ENCODE data around the gene XKR8. TPM values are rescaled to one million over a fixed set of nuclear protein-coding genes. Genes with fewer than 3 reads are reported as not detected.

Gene XKR8
- total RNA-seq, 4 donors from 2014 or later = 4.1 to 12.2 (median 6.8) TPM

- H3K36me3 ChIP-seq = peaks cover 22 to 70% (median 57%) of the 10 kb centered on the region in 4 donors
- TF ChIP-seq EP300 (IDR thresholded peaks at IDR 0.05) = no peak
- TF ChIP-seq, protein P1, sequence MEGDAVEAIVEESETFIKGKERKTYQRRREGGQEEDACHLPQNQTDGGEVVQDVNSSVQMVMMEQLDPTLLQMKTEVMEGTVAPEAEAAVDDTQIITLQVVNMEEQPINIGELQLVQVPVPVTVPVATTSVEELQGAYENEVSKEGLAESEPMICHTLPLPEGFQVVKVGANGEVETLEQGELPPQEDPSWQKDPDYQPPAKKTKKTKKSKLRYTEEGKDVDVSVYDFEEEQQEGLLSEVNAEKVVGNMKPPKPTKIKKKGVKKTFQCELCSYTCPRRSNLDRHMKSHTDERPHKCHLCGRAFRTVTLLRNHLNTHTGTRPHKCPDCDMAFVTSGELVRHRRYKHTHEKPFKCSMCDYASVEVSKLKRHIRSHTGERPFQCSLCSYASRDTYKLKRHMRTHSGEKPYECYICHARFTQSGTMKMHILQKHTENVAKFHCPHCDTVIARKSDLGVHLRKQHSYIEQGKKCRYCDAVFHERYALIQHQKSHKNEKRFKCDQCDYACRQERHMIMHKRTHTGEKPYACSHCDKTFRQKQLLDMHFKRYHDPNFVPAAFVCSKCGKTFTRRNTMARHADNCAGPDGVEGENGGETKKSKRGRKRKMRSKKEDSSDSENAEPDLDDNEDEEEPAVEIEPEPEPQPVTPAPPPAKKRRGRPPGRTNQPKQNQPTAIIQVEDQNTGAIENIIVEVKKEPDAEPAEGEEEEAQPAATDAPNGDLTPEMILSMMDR (IDR thresholded peaks at IDR 0.05) = no peak
- TF ChIP-seq POLR2AphosphoS5 (IDR thresholded peaks at IDR 0.05) = no peak
- TF ChIP-seq POLR2A (IDR thresholded peaks at IDR 0.05; ENCODE audit: low read depth) = no peak
- 44% methylated on average over 3 of the region's 3 CpGs for WGBS
- peaks cover 15 to 28% (median 22%) of the 10 kb centered on the region in 4 donors for H3K4me1 ChIP-seq
- no peak for DNase-seq (ENCODE audit: extremely low spot score)
- intact Hi-C loops (cut with DNase I) = no loop called here
- H3K9me3 ChIP-seq = no peaks in the 10 kb centered on the region
- no peak overlapping the region for H3K27ac ChIP-seq (replicated peaks in 1 of 4)
- H3K4me3 ChIP-seq = no peak overlapping the region
- H3K27me3 ChIP-seq = no peaks in the 10 kb centered on the region
Measured at GRCh38 chr1:27968692-27969091, 8.9 kb downstream of the XKR8 start.

GRCh38 chr1:27970401-27970800, 10.6 kb downstream of the XKR8 start:
- H3K4me3 ChIP-seq = no peak overlapping the region
- H3K36me3 ChIP-seq = peaks cover 15 to 64% (median 47%) of the 10 kb centered on the region in 4 donors
- DNase-seq (ENCODE audit: extremely low spot score) = no peak
- peak overlapping the region; percentile 37 to 61 (median 43) for H3K27ac ChIP-seq (replicated peaks in 1 of 4)
- H3K9me3 ChIP-seq = no peaks in the 10 kb centered on the region
- no peak for TF ChIP-seq EP300 (IDR thresholded peaks at IDR 0.05)
- H3K27me3 ChIP-seq = no peaks in the 10 kb centered on the region
- 83% methylated on average over 6 of the region's 6 CpGs for WGBS
- peaks cover 15 to 28% (median 22%) of the 10 kb centered on the region in 4 donors for H3K4me1 ChIP-seq
- intact Hi-C loops (cut with DNase I) = no loop called here

- Histone ChIP-seq H3K4me1 (peaks cover 15 to 28% (median 22%) of the 10 kb centered on the region in 4 donors), H3K27ac (replicated peaks in 1 of 4) (peak overlapping the region in 2 of 4 donors; percentile 46 to 53), H3K9me3 (no peaks in the 10 kb centered on the region), H3K27me3 (no peaks in the 10 kb centered on the region), H3K4me3 (no peak overlapping the region), H3K36me3 (peaks cover 10 to 64% (median 44%) of the 10 kb centered on the region in 4 donors)
- DNase-seq (ENCODE audit: extremely low spot score) = no peak
- intact Hi-C loops (cut with DNase I) = no loop called here
- no peak for TF ChIP-seq POLR2A (IDR thresholded peaks at IDR 0.05; ENCODE audit: low read depth)
- no peak for TF ChIP-seq EP300 (IDR thresholded peaks at IDR 0.05)
- TF ChIP-seq, protein P1 (IDR thresholded peaks at IDR 0.05) = no peak
- no peak for TF ChIP-seq POLR2AphosphoS5 (IDR thresholded peaks at IDR 0.05)
Measured at GRCh38 chr1:27971674-27972073, 11.9 kb downstream of the XKR8 start.

DNA sequence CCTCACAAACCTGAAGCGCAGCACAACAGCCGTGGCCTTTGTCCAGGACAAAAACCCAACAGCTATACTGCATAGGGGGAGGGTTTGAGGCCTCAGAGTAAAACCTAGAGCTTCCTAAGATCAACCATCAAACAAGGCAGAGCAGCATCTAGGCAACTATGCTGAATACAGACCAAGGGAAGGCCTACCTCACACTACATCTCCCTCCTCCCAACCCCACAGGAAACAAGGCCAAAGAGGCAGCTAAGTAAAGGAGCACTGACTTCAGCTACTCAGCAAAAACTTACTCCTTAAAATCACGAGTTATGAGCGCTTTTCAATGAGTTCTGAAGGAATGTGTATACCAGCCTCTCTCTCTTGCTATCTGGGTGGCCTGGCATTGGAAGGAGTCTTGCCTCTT, 12.4 kb downstream of the XKR8 start:
- Histone ChIP-seq H3K4me1 (peaks cover 15 to 28% (median 22%) of the 10 kb centered on the region in 4 donors), H3K9me3 (no peaks in the 10 kb centered on the region), H3K36me3 (peaks cover 5 to 64% (median 43%) of the 10 kb centered on the region in 4 donors), H3K4me3 (no peak overlapping the region), H3K27me3 (no peaks in the 10 kb centered on the region), H3K27ac (replicated peaks in 1 of 4) (peak overlapping the region in 2 of 4 donors; percentile 46 to 53)
- TF ChIP-seq EP300 (IDR thresholded peaks at IDR 0.05) = no peak
- no peak for TF ChIP-seq POLR2AphosphoS5 (IDR thresholded peaks at IDR 0.05)
- no peak for TF ChIP-seq POLR2A (IDR thresholded peaks at IDR 0.05; ENCODE audit: low read depth)
- TF ChIP-seq, protein P1 (IDR thresholded peaks at IDR 0.05) = no peak
- DNase-seq (ENCODE audit: extremely low spot score) = no peak
- WGBS = 83% methylated on average over 4 of the region's 4 CpGs
- intact Hi-C loops (cut with DNase I) = no loop called here

DNA sequence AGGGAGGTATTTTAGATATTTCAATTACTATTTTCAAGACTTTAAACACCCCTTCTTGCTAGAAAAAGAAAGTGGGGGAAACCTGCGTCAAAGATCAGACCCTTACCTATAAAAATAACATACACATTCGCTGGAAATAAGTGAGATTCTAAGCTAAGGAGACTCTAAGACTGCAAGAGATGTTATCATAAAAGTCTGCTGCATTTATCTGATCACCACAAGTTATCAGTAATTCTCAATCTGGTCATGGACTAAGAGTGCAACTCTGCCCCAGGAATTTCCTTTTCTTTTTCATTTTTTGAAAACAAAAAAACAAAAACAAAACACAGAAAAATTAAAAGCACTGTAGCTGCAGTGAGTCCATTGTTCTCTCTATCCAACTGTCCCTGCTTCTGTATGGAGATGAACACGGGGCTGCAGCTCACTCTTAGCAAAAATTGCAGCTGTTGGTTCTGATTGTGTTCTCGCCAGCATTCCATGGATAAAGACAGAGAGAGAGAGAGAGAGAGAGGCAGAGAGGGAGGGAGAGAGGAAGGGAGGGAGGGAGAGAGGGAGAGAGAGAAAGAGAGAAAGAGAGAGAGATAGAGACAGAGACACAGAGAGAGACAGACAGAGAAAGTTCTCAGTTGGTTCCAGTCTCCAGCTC, 14.1 kb downstream of the XKR8 start:
- H3K27me3 ChIP-seq = no peaks in the 10 kb centered on the region
- intact Hi-C loops (cut with DNase I) = no loop called here
- no peaks in the 10 kb centered on the region for H3K9me3 ChIP-seq
- TF ChIP-seq EP300 (IDR thresholded peaks at IDR 0.05) = no peak
- TF ChIP-seq POLR2AphosphoS5 (IDR thresholded peaks at IDR 0.05) = no peak
- TF ChIP-seq, protein P1 (IDR thresholded peaks at IDR 0.05) = no peak
- TF ChIP-seq POLR2A (IDR thresholded peaks at IDR 0.05; ENCODE audit: low read depth) = no peak
- no peak for DNase-seq (ENCODE audit: extremely low spot score)
- H3K36me3 ChIP-seq = peaks cover 0 to 62% (median 34%) of the 10 kb centered on the region in 4 donors
- H3K27ac ChIP-seq (replicated peaks in 1 of 4) = no peak overlapping the region
- no peak overlapping the region for H3K4me3 ChIP-seq
- H3K4me1 ChIP-seq = peaks cover 15 to 22% (median 20%) of the 10 kb centered on the region in 4 donors
- WGBS = 79% methylated on average over 4 of the region's 4 CpGs
